ENCODE data around the gene EPN3.

- TF ChIP-seq CTCF (conservative IDR thresholded peaks at IDR 0.05; ENCODE audit: low read length), result no peak
- no peak for TF ChIP-seq EZH2phosphoT487 (IDR thresholded peaks at IDR 0.05; ENCODE audit: borderline replicate concordance, low read depth, low read length)
These were observed 39.1 kb downstream of the EPN3 start for GRCh38 chr17:50571681-50572080.

Data from OCI-LY7 (cell line).